GM19455 (cell line): ENCODE results near the gene INO80.

ENCODE experiments used
- ATAC-seq: cut with Tn5 transposase; IDR thresholded peaks from one replicate; pipeline ENCODE4 v1.9.1; 2021; ENCODE audit not compliant: unreplicated experiment

Gene INO80

DNA sequence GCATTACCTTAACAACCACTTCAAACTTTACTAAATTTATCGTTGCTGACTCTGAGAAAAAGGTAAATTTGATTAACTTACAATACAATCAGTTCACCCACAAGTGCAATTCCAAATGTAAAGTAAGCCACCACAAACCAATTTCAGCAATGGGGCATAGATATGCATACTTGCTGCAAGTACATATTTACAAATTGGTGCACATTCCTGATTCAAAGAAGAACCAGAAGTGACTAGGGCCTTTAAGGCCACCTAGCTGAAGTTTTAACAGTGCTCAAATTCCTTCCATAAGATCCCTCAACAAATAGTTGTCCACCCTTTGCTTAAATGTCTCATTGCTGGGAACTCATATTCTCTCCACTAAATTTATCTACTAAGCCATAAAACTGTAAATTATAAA is 67.2 kb downstream of the INO80 start:
- no peak for ATAC-seq

GRCh38 chr15:41048397-41048796 is 67.7 kb downstream of the INO80 start:
- no peak for ATAC-seq

GRCh38 chr15:41047474-41047873 is 68.6 kb downstream of the INO80 start:
- no peak for ATAC-seq

- ATAC-seq: no peak
These were observed 72.7 kb downstream of the INO80 start for GRCh38 chr15:41043276-41043951.

- no peak for ATAC-seq
These were observed 73.2 kb downstream of the INO80 start for GRCh38 chr15:41042851-41043250.

GRCh38 chr15:41039121-41039520 is 77.0 kb downstream of the INO80 start:
- ATAC-seq: no peak

GRCh38 chr15:41032079-41032328 is 84.1 kb downstream of the INO80 start:
- ATAC-seq: no peak

- ATAC-seq: no peak
These were observed 84.6 kb downstream of the INO80 start for GRCh38 chr15:41031232-41032078.

DNA sequence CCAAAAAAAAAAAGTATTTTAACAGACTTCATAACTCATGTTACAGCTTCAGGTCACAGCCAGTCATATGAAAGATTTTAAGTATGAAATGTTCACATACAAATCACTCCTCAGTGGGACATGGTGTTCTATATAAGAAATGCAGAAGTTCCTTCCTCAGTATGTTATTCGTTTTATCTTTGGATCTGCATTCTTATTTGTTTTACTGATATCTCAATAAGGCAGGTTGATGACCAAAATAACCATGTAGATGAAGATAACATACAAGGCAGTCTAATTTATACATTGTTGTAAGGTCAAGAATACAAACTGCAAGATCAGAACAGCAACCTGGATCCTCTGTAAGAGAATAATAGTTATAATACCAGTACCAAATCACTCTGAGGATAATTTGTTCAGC is 87.2 kb downstream of the INO80 start:
- ATAC-seq: no peak

- no peak for ATAC-seq
These were observed 90.7 kb downstream of the INO80 start for GRCh38 chr15:41025393-41025792.

- no peak for ATAC-seq
These were observed 91.2 kb downstream of the INO80 start for GRCh38 chr15:41024885-41025284.

DNA sequence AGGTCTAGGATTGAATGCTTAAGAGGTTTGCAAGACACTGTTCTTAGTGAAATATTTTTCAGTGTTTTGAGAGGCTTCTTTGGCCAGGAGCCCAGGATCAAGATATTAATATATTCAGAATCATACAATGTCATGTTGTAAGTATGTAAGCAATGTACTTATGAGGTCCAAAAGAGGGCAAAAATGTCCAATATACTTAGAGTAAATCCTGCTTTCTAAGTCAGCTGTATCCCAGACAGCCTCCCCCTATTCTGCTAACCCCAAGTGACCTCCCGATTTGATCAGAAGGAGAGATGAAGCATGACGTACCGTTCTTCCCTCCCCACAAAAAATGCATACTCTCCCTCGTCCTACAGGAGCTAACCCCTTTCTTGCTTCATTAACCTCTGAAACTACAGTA is 91.9 kb downstream of the INO80 start:
- ATAC-seq: no peak

DNA sequence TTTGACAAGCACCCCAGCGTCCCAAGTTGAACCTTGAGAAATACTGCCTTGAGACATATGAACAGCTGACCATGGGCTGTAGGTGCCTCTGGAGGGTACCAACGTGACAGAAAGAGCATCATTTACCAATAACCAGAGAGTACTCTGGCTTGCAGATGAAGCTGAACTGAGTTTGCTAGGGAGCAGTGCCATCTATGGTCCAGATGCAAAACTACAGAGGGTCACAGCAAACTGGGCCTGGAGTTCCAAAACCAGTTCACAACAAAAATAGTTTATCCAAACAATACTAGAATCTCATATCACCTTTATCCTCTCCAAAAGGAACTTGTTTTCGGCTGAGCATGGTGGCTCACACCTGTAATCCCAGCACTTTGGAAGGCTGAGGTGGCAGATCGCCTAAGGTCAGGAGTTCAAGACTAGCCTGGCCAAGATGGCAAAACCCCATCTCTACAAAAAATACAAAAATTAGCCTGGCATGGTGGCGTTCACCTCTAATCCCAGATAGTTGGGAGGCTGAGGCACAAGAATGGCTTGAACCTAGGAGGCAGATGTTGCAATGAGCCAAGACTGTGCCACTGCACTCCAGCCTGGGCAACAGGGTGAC is 93.5 kb downstream of the INO80 start:
- ATAC-seq: no peak

GRCh38 chr15:41020829-41021228 is 95.3 kb downstream of the INO80 start:
- ATAC-seq: no peak

- ATAC-seq: no peak
These were observed 95.8 kb downstream of the INO80 start for GRCh38 chr15:41020311-41020710.

DNA sequence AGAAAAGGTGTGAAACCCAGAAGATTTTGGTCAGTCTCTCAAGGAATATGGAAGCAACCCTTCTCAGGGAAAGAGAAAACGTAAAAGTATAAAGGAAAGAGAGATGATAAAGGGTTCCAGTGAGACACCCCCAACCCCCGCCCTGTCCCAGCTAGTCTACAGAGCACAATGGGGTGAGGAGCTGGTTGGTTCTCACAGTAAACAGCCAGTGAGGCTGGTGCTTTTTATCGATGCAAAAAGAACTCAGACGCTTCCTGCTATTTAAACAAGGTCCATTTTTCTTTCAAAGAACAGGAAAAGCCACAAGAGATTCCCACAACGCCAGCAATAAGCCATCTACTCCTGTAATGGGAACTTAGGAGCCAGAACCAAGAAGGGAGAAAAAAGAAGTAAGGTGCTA is 96.9 kb downstream of the INO80 start:
- ATAC-seq: no peak

DNA sequence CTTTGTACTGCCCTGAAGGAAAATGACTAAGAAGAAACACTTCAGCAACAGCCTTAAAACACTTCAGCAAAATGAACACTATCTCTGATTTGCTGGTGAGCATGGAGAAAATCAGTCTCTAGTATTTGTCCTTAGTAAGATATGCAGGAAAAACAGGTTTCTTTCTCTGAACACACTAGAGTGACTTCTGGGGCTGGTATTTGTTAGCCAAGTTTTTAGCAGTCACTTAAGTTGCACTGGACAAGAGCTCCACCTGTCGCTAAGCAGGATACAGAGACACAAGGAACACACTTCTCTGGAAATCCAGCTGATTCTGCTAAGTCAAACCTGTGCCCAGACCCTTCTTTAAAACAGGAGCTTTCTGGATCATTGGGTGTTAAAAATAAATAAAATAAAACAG is 97.5 kb downstream of the INO80 start:
- ATAC-seq: no peak

GRCh38 chr15:41017066-41017735 is 98.9 kb downstream of the INO80 start:
- ATAC-seq: no peak

- no peak for ATAC-seq
These were observed 102.2 kb downstream of the INO80 start for GRCh38 chr15:41013691-41014414.

- no peak for ATAC-seq
These were observed 104.8 kb downstream of the INO80 start for GRCh38 chr15:41011055-41011815.
